ENCODE data around the gene GNB1L.
"Not testable (repeated sequence)": the region's sequence is repeated elsewhere in the genome, so short reads cannot be mapped to it uniquely, and the experiment has no call there.

GNB1L gene

DNA sequence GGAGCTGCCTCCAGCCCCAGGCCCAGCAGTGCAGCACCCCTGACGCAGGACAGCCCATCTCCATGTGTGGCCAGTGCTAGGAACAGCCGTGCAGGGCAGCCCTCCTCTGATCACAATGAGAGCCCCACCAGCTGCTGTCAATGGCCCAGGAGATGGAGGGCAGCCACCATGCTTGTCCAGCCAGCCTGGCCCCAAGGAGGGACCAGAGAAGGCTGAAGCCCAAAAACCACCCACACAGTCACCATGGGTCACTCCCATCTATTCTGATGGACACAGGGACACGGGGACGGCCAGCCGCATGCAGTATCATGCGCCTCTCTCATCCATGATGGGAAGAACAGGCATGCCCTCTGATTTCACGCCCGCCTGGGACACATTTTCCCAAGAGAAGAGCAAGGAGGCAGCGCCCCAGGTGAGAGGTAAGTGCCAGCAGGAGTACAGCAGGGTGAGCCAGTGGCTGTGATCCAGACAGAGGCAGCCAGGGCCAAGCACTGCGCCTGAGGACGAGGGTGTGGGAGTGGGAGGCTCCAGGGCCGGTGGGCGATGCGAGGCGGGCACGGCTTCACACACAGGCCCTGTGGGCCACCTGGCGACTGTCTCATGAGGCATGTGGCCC is 33.6 kb upstream of the GNB1L start:
- DNase-seq = no peak

DNA sequence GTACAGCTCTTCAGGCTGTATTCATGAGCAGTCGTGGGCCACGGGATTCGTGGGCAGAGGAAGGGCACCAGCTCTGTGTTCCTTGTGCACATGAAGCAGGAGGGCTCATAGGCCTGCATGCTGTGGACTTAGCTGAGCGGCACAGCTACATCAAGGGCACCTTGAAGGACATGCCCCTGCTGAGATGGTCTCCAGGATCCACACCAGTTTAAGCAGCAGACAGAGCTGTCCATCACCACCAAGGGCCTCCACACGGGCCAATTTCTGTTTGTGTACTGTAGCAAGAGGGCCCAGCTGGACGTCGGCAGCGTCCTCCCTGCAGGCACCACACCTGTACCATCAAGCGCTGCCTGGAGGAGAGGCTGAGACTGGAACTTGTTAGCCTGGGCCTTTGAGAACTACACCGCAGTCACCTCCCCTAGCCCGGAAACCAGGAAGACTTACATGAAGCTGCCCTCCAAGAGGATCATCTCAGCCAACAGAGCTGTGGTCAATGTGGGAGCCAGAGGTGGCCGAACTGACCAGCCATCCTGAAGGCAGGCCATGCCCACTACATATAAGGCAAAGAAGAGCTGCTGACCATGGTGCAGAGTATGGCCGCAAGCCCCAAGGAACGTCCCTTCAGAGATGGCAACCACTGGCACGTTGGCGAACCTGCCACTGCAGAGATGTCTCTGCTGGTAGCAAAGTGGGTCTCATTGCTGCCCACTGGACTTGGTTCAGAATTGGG is 32.7 kb upstream of the GNB1L start:
- no peak for DNase-seq

DNA sequence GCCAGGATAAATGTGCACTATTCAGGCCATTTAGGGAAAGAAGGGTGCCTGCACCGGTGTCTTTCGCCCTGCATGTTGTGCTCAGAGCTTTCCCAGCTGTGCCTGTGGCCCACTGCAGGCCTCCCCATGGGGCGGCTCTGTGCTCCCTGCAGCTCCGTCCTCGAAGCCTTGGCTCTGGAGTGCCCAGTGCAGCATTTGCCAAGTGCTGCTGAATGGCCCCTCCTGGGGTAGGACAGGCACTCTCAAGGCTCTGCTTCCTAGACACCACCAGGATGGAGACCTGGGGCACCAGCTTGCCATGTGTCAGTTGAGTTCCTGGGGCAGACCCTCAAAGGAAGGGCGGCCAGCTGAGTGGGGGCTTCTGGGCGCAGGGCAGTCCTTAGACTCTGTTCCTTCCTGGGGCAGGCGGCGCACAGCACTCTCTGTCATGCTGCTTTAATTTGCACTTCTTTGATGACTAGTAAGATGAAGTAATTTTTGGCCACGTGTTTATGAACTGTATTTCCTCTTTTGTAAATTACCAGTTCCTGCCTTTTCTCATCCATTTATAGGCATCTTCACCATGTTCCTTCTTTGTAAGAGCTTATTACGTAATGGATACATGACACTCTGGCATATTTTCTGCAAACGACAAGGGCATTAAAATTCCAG is 32.1 kb upstream of the GNB1L start:
- peak; percentile 41 for DNase-seq

DNA sequence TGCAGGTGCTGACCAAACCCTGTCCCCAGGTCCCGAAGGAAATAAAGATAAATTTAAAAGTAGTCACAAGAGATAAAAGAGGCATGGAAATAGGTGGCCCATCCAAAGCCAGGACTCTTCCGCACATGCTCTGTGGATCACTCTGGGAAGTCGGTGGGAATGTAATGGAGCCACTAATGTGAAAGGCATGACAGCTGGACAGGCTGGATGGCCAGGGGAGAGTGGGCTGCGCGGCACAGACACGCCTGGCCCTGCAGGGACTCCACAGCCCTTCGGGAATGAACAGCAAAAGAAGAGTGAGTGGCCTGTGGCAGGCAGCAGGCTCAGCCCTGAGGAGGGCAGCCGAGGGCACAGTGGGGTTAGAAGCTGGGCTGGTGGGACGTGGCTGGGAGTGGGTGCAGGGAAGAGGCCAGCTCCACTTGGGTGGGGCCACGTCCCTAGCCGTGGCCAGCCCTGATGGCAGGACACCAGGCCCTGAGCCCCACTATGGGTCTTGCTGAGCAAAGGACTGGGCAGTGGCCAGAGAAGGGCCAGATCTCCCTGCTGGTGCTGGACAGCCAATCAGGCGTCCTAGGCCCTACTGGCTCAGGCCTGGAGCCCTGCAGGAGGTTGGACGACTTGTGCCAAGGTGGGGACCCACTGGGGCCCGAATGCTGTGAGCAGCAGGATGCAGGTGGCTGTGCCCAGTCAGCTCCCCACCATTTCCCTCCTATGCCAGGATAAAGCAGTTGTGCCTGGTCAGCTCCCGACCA is 31.3 kb upstream of the GNB1L start:
- no peak for DNase-seq

DNA sequence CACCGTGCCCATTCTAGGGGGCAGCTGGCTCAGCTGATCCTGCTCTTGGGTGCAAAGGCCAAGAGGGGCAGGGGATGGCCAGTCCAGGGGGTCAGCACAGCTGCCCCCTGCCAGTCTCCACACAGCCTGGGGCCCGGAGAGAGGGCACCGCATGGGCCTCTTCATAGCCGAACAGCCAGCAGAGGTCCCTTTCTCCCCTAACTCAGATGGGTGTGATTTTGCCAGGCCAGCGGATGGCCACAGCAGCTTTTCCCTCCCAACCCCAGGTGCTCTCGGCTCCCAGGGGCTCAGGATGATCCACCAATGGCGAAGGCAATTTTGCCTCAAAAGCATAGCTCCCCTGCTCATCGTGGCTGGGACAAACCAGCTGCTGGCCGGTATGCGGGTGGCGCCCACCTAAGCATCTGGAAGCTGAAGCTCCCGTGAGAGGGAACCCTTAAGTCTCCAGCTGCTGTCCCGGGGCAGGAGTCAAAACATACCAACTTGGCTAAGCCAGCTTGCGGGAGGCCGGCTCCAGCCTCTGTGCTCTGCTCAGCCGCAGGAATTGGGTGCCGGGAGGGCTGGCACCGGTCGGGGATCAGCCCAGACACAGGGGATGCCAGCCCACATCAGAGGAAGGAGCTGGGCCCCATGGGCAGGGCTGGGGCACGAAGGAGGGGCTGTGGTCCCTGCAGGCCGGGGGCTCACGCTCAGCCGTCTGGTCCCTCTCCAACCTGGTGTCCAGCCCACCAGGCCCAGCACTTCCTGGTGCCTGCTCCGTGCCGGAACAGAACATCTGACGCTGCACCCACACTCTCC is 30.5 kb upstream of the GNB1L start:
- no peak for DNase-seq

DNA sequence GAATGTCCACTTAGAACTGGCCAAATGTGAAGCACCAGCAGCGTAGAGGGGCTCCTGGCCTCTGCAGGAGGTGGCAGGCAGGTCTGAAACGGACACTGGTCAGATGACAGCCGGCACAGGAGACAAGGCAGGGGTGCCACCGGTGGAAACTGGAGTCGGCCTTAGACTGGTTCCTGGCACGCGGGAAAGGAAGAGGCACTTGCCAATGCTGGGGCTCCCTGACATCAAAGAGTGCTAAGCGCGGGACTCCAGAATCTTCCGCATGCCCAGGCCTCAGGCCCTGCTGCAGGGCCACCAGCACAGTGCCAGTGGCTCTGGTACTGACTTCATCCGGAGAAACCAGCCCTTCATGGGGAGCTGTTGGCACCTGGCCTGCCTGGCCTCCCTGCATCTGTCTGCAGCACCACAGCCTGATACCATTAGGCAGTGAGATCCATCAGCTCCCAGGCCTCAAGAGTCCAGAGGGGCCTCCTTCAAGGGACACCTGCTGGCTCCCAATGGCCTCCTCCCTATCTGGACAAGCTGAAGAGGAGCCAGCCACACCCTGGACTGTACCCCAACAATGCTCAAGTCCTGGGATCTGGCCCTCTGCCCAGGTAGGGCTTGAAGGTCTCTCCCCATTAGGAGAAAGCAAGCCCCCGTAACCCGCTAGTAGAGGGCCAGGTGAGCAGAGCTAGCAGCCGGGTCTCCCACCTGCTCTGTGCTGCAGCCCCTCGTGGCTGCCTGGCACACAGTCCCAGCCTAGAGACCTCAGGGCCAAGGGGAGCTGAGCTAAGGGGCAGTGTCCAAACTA is 29.7 kb upstream of the GNB1L start:
- DNase-seq = no peak

DNA sequence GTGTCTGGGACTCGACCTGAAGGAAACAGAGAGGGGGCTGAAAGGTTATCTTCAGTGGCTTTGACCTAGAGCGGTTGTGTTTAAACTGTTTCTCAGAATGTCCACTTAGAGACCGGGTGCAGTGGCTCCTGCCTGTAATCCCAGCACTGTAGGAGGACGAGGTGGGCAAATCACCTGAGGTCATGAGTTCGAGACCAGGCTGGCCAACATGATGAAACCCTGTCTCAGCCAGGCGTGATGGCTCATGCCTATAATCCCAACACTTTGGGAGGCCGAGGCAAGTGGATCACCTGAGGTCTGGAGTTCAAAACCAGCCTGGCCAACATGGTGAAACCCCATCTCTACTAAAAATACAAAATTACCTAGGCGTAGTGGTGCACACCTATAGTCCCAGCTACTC is 28.8 kb upstream of the GNB1L start:
- DNase-seq = not testable (repeated sequence)

DNA sequence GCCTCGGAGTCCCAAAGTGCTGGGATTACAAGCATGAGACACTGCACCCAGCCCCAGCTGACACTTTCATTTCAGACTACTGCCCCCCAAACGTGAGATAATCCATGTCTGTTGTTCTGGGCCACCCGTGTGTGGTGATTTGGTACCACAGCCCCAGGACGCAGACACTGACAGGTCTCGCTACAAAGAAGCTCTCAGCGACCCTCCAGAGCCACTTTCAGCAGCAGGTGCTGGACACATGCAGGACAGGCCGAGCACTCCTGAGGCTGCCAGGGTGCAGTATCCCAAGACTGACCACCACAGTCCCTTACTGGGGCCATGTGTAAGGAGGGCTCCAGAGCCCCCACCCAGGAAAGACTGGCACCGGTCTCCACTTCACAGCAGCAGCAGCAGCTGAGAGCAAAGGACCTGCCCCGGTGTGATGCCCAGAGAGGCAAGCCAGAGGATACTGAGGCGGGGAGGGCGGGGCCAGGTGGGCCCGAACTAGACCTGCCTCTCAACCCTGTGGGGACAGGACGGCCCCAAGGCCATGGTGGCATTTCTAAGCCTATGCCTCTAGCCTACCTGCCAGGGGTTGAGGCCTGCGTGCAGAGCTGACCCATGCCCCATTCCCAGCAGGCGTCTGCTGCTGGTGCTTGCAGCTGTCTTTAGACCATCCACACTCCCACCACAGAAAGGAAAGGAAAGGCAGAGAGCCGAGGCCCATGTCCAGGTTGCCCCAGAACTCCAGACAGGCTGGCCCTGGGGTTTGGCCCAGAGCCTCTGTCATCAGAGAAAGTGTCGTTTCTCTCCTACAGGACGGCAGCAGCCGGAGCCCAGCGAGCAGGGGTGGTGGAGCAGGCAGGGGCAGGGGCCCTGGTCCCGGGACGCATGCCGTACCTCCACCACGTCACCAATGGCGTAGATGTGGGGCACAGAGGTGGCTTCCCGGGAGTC is 28.0 kb upstream of the GNB1L start:
- no peak for DNase-seq

DNA sequence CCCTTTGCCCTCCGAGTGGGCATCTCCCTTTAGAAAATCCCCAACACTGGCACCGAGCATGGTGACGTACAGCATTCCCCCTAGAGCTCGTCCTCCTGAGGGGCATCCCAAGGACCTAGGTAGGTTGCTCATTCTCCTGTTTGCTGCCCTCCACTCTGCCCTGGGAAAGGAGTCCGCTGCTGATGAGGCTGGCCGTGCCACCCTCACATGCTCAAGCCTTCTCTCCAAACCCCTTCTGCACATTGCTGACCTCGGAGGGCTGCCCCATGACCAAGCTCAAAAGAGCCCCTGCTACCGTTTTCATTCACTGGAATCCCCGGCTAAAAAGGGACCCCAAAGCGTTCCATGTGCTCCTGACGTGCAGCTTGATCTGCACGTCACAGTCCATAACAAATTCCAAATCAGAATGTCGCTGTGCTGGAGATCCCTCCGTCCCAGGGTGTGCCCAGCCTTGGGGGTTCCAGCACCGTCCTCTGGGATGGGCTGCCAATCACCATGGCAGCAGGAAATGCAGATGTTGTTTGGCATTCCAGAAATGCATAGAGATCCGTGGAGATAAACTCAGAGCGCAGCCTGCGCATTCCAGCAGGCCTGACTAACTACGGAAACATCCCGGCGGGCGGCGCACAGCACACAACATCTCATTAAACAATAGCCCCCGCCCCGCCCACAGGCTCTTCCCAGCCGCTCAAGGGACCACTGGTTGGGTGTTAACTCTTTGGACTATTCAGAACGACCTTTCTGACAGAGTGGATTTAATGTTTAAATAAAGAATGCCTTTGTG is 26.3 kb upstream of the GNB1L start:
- DNase-seq = no peak

DNA sequence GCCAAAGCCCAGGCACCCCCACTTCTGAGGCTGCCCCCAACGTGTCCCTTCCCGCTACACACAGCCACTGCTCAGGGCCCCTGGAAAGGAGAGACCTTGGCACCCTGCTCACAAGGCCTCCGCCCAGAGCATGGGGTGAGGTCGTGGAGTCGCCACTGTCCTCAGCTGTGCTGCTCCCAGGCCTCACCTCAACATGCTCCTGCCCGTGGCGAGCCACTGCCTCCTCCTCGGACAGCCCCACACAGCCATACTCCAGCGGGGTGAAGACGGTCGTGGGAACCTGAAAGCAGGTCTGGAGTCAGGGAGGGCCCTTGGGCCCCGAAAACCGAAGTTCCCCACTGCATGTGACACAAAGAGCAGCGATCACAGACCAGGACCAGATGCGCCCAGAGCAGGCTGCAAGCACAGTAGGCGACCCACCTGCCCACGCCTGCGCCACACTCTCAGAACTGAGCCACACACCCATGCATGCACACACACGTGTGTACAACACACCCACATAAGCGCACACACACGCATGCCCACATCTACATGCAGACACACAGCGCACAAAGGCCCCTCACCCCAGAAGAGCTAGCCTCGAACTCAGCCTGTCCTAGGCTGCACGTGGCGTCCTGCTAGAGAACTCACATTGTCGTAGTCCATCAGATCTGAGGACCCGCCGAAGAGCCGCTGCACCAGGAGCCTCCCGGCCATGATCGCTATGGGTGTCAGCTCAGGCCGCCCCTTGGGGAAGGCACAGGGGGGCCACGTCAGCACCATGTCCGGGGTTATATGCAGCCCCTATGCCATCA is 25.5 kb upstream of the GNB1L start:
- no peak for DNase-seq

DNA sequence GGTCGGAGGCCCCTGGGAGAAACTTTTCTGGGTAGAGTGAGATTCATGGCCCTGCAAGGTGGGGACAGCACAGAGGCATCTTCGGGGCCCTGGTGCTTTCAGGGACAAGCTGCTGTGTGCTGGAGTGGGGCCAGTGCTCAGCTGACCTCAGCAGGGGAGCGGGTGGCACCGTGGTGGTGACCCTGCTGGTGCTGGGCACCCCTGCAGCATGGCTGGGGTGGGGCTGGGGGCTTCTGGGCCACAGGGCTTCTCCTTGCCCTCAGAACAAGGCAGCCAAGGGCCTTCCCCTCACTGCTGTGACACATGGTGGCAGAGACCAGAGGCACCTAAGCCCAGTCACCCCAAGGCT is 24.9 kb upstream of the GNB1L start:
- DNase-seq = no peak

DNA sequence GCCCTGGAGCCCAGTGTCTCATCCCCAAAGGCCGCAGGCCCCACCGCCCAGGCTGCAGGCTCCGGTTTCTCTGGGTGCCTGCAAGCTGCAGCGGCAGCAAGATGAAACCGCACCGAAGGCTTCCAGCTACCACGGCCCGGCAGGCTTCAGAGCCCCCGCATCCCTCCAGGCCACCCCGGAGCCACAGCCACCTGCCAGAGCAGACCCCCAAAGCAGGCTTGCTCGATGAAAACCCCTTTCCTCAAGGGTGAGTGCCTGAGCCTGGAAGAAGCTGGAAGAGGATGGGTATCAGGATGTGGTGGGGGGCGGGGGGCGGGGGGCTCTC is 24.5 kb upstream of the GNB1L start:
- DNase-seq = no peak

DNA sequence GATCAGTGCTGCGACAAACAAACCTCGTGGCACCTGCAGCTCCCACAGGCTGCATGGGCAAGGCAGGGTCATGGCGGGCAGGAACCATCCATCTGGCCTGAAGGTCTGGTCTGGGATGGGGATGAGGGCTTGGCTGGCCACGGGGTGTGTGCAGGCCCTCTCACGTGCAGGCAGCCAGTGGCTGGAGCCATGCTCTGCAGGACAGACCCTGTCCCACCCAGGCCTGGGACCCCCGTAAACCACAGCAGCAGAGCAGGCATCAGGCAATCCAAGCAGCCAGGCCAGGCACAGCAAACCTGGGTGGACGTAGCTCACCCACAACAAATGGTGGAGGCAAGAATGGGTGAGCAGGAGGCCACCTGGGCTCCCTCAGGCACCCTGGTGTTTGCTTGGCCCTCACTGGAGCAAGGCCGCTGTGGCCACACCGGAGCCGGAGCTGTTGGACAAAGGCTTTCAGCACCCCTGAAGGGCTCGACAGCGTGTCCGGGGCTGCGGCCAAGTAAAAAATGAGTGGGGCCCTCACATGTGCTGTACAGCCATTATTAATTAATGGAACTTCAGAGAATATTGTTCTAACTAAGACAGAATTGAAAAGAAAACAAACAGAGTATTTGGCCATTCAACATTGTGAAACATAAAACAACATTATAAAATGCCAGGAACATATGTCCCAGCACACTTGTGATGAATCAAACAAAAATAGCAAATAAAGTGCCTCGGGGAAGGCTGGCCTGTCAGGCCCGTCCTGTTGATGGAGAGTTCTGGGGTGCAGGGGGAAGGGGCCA is 24.0 kb upstream of the GNB1L start:
- DNase-seq = no peak

DNA sequence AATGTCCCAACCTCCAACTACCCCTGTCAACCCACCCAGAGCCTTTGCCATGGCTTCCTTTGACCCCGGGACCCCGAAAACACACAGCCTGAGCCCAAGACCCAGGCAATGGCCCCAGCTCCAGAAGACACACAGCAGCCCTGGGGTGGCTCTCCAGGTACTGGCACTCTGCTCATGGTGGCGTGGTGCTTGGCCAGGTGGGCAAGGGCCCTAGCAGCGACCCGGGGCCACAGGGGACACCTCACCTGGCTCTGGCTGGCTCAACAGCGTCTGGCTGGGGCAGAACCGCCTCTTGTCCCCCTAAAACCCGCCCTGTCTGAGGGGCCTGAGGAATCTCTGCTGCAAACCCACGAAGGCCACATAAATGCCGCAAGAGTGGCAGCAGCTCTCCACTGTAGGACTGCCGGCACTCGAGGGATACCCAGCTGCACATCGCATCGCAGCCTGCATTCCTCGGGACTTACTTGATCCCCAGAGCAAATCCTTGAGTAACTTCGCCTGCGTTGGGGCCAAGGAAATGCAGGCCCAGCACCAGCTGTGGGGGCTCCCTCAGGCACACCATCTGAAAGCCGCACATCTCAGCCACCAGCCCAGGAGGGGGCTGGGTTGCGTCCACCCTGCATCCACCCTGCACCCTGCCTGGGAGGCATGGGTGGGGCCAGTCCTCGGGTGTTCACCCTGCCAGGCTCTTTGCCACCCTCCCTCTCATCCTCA is 23.1 kb upstream of the GNB1L start:
- DNase-seq = no peak

DNA sequence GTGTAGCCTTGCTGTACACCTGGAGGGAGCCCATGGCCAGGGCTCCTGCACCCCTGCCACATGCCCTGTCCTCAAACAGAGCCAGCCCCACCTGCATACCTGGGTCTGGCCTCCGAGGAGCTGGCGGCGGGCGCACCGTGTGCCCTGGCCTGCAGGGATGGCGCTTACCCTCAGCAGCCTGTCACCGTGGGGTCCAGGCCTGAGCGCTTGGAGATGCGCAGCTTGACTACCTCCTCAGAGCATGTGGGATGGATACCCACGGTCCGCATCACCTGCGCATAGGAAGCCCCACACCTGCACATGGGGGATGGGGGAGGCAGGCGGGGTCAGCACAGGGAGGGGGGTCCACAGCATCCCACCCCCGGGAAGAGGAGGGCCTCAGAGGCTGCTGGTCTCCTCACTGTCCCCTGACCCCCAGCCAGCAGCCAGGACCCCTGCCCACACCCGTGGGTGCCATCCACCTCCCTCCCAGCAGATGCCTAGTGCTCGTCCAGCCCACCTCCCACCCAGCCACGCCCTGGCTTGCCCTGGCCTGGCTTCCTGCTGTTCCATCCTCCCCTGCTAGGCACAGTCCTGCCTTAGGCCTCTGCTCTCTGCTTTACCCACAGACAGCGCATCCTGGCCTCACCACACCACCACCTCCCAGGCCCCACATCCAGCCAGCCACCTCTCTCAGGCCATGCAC is 22.4 kb upstream of the GNB1L start:
- DNase-seq = no peak

DNA sequence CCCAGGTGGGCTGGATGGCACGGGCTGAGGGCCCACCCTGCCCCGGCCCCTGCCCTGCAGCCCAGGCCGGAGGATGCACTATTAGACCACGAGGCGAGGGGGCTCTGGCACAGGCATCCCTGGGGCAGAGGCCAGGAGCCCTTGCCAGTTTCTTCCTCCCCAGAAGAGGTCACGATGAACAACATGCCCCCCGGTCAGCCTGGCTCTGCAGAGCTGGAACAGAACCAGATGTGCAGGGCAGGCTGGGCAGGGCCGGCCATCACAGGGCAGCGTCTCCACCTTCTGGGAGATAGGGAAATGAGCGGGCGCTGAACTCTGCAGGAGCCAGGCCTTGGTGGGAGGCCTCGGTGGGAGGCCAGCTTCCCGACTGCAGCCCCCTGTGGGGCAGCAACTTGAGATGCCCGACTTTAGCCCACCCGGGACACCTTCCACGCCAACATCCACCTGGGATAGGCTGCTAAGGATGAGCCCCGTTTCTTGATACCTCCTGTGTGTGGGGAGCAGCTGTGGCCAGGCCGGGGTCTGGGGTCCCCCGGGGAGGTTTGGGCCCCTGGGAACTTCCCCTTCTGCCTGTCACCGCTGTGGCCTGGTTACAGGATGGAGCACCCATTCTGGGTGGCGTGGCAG is 21.8 kb upstream of the GNB1L start:
- DNase-seq = no peak

Measured in GDM1 (cell line).